GM23338 (cell line): ENCODE data around the gene TANGO6.

Experiments
- EZH2phosphoT487 ChIP-seq: fragments of 200-600 bp; sonication (generic); IDR thresholded peaks from one replicate; pipeline ENCODE4 v1.8.1; 2018; ENCODE audit warnings: antibody characterized with exemption; ENCODE audit not compliant: unreplicated experiment
- JUNB ChIP-seq: IDR thresholded peaks from one replicate; pipeline ENCODE4 v1.6.1; 2016; ENCODE audit warnings: antibody characterized with exemption; ENCODE audit not compliant: unreplicated experiment
- TF ChIP-seq, protein P1 (sequence below), 2 experiments: fragments of 200-600 bp in 1 of 2; sonication (generic) in 1 of 2; conservative IDR thresholded peaks; 2 replicates each; pipeline versions ENCODE4 v1.5.1 to v1.6.1; 2016 to 2017; ENCODE audit warnings: antibody characterized with exemption in 2 of 2, low read depth in 2 of 2, mild to moderate bottlenecking in 2 of 2, moderate library complexity in 1 of 2

DNA sequence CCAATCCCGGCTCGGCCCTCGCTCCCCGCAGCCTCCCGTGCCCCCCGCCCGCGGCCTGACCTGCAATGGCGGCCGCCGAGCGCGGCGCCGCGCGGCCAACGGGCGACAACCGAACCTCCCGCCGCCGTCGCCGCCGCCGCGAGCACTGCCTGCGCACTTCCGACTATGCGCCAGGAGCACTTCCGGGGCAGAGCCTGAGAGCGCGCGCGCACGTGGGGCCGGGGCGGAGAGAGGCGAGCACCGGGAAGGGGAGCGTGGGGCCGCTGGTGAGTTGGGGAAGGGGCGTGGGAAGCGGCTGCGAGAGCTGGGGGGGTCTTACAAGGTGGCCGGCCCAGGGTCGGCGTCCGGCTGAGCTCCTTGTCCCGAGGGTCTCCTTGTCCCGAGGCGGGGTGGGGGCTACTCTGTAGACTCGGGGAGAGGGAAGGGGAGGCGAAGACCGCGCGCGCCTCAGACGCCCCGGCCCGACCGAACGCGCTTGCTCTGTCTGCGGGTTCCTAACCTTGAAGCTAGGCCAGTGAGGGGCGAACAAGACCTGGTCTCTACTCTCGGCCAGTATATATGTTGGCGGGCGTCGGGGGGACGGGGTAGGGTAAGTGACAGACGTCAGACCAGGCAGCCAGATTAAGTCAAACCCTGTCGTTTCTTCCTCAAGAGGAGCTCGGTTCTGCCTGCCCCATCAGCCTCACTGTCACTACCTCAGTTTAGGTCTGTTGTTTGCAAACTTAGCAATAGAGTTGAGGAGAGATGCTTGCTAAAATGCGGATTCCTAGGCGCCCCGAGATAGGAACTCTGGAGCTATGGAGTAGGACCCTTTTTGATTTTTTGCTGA, 289.3 kb downstream of the TANGO6 start, which contains the start of the genes CHTF8 and UTP4:
- TF ChIP-seq, protein P1, sequence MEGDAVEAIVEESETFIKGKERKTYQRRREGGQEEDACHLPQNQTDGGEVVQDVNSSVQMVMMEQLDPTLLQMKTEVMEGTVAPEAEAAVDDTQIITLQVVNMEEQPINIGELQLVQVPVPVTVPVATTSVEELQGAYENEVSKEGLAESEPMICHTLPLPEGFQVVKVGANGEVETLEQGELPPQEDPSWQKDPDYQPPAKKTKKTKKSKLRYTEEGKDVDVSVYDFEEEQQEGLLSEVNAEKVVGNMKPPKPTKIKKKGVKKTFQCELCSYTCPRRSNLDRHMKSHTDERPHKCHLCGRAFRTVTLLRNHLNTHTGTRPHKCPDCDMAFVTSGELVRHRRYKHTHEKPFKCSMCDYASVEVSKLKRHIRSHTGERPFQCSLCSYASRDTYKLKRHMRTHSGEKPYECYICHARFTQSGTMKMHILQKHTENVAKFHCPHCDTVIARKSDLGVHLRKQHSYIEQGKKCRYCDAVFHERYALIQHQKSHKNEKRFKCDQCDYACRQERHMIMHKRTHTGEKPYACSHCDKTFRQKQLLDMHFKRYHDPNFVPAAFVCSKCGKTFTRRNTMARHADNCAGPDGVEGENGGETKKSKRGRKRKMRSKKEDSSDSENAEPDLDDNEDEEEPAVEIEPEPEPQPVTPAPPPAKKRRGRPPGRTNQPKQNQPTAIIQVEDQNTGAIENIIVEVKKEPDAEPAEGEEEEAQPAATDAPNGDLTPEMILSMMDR (conservative IDR thresholded peaks at IDR 0.05; ENCODE audit: low read depth in 2 of 2): no peak
- TF ChIP-seq JUNB (no peak), EZH2phosphoT487 (no peak)
